ENCODE data around the gene CNTN5. TPM values are rescaled to one million over a fixed set of nuclear protein-coding genes. Genes with fewer than 3 reads are reported as not detected.

CNTN5 gene
- total RNA-seq, 4 donors from 2014 or later, result 0.12 TPM; not detected in 3

DNA sequence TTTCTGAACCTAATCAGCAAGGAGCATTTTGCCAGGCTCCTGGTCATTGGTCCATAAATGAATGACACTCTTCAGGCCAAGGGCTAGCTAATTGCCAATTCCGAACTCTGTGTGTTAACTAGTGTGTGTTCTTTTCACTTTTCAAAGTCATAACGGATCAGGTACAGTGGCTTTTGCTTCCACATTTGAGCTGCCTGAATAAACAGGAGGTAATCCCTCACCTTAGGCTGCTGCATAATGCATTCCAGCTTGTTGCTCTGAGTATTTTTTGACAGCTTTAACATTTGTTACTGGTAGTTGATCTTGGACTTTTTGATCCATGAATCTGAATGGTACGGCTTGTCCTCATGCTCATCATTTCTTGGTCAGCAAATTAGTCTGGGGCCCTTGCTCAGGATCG, 485.1 kb downstream of the CNTN5 start:
- TF ChIP-seq, protein P1, sequence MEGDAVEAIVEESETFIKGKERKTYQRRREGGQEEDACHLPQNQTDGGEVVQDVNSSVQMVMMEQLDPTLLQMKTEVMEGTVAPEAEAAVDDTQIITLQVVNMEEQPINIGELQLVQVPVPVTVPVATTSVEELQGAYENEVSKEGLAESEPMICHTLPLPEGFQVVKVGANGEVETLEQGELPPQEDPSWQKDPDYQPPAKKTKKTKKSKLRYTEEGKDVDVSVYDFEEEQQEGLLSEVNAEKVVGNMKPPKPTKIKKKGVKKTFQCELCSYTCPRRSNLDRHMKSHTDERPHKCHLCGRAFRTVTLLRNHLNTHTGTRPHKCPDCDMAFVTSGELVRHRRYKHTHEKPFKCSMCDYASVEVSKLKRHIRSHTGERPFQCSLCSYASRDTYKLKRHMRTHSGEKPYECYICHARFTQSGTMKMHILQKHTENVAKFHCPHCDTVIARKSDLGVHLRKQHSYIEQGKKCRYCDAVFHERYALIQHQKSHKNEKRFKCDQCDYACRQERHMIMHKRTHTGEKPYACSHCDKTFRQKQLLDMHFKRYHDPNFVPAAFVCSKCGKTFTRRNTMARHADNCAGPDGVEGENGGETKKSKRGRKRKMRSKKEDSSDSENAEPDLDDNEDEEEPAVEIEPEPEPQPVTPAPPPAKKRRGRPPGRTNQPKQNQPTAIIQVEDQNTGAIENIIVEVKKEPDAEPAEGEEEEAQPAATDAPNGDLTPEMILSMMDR (IDR thresholded peaks at IDR 0.05), result no peak
- no peak for TF ChIP-seq POLR2A (IDR thresholded peaks at IDR 0.05)
- DNase-seq, result no peak
- Histone ChIP-seq H3K27me3 (no peaks in the 10 kb centered on the region), H3K36me3 (no peaks in the 10 kb centered on the region), H3K4me1 (no peaks in the 10 kb centered on the region), H3K27ac (no peak overlapping the region), H3K9me3 (no peaks in the 10 kb centered on the region), H3K4me3 (no peak overlapping the region)
- intact Hi-C loops (cut with DNase I), result no loop called here
- 55 to 57% methylated on average over 4 of the region's 4 CpGs for WGBS, 2 donors

DNA sequence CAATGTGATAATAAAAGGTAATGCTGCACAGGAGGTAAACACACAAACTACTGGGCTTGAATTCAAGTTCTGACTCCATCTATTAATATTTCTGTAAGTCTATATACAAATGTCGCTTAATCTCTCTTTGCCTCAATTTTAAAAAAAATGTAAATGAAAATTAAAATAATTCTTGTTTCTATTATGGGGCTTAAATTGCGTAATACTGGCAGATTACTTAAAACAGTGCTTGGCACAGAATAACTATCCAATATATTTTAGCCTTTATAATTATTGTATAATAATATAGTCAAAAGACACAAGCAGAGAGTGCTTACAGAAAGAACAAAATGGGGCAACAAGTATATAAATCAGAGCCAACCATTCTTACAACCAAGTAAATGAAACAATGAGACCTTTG, 489.1 kb downstream of the CNTN5 start:
- 77 to 84% methylated on average over 2 of the region's 2 CpGs for WGBS, 2 donors
- intact Hi-C loops (cut with DNase I), result no loop called here
- no peaks in the 10 kb centered on the region for H3K4me1 ChIP-seq
- DNase-seq, result no peak
- H3K9me3 ChIP-seq, result no peaks in the 10 kb centered on the region
- no peak overlapping the region for H3K4me3 ChIP-seq
- no peaks in the 10 kb centered on the region for H3K36me3 ChIP-seq
- TF ChIP-seq POLR2A (IDR thresholded peaks at IDR 0.05), result no peak
- TF ChIP-seq, protein P1 (IDR thresholded peaks at IDR 0.05), result no peak
- H3K27me3 ChIP-seq, result no peaks in the 10 kb centered on the region
- no peak overlapping the region for H3K27ac ChIP-seq

DNA sequence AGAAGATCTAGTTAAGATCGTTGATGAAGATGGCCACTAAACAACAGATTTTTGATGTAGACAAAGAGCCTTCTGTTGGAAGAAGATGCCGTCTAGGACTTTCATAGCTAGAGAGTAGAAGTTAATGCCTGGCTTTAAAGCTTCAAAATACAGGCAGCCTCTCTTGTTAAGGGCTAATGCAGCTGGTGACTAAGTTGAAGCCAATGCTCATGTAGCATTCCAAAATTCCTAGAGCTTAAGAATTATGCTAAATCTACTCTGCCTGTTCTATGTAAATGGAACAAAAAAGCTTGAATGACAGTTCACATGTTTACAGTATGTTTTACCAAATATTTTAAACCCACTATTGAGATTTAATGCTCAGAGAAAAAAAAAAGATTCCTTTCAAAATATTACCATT, 492.6 kb downstream of the CNTN5 start:
- DNase-seq, result no peak
- Histone ChIP-seq H3K9me3 (no peaks in the 10 kb centered on the region), H3K36me3 (no peaks in the 10 kb centered on the region), H3K27me3 (no peaks in the 10 kb centered on the region), H3K4me1 (no peaks in the 10 kb centered on the region), H3K4me3 (no peak overlapping the region), H3K27ac (no peak overlapping the region)
- intact Hi-C loops (cut with DNase I), result no loop called here
- WGBS, 2 donors, result 58 to 62% methylated on average over 2 of the region's 2 CpGs
- no peak for TF ChIP-seq POLR2A (IDR thresholded peaks at IDR 0.05)
- TF ChIP-seq, protein P1 (IDR thresholded peaks at IDR 0.05), result no peak

DNA sequence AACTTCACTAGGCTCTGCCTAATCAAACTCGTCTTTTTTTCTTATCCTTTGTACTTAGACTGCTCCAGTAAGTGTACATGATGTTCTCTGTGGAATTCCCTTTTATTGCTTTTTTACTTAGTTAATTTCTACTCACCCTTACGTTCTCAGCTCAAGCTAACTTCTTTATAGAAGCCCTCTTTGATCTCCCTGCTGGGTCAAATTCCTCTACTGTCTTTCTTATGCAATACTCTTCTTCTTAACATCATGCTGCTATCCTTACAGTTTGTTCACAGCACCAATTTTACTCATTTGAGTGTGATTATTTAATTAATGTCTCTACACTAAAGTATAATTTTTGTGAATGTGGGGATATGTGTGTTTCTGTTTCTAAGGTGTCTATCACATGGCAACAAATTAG, 498.3 kb downstream of the CNTN5 start:
- TF ChIP-seq, protein P1 (IDR thresholded peaks at IDR 0.05), result no peak
- no peak for TF ChIP-seq POLR2A (IDR thresholded peaks at IDR 0.05)
- intact Hi-C loops (cut with DNase I), result no loop called here
- no peaks in the 10 kb centered on the region for H3K9me3 ChIP-seq
- no peaks in the 10 kb centered on the region for H3K27me3 ChIP-seq
- 38 to 45% methylated on average over 2 of the region's 2 CpGs for WGBS, 2 donors
- no peak overlapping the region for H3K4me3 ChIP-seq
- no peak for DNase-seq
- H3K27ac ChIP-seq, result no peak overlapping the region
- no peaks in the 10 kb centered on the region for H3K4me1 ChIP-seq
- H3K36me3 ChIP-seq, result no peaks in the 10 kb centered on the region

DNA sequence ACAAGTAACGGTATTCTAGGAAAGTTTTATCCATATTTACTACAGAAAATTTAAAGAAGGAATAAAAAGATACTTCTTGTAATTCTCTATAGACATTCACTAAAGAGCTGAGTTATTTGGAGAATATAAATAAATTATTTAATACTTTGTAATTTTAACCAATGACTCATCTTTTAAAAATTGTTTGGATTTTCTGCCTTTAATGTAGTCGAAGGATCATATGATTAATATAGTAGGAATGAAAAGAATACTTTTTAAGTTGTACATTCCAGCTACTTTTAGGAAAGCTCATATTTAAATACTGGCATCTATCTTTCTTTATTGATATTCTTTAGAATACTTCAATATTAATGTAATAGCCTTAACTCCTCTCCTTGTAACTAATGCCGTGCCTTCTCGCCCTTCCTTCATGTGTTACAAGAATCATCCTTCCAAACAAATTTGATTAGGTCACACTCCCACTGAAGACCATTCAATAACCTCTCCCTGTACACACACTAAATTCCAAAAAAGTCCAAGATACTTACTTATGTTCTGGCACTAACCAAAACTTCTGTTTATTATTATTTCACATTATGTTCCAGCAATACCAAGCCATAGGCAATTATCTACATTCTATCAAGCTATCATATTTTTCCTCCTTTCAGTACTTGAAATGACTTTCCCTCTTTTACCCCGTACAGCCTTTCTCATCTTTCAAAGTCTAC, 501.9 kb downstream of the CNTN5 start:
- TF ChIP-seq, protein P1 (IDR thresholded peaks at IDR 0.05), result no peak
- TF ChIP-seq POLR2A (IDR thresholded peaks at IDR 0.05), result no peak
- no peak overlapping the region for H3K4me3 ChIP-seq

More for the DNA sequence above, 501.9 kb downstream of the CNTN5 start:
- H3K4me1 ChIP-seq, result no peaks in the 10 kb centered on the region
- intact Hi-C loops (cut with DNase I), result no loop called here
- H3K27me3 ChIP-seq, result no peaks in the 10 kb centered on the region
- no peaks in the 10 kb centered on the region for H3K36me3 ChIP-seq
- H3K9me3 ChIP-seq, result no peaks in the 10 kb centered on the region
- DNase-seq, result no peak
- no peak overlapping the region for H3K27ac ChIP-seq
- 59 to 70% methylated on average over 5 of the region's 5 CpGs for WGBS, 2 donors

Measured in esophagus squamous epithelium (tissue), 5 donors.